K562 (cell line): Measurements from ENCODE around the gene IQSEC3. TPM values are rescaled to one million over a fixed set of nuclear protein-coding genes. Genes with fewer than 3 reads are reported as not detected.

Experiments
- ATAC-seq: fragments of 200-7000 bp; cut with Tn5 transposase; 3 replicates; pipeline ENCODE4 v1.9.1; 2020; ENCODE audit warnings: moderate library complexity
- BruUV-seq: library from RNA; stranded (reverse); fragments of 400-500 nt; replicated peaks from 2 replicates; lab custom pipeline; 2021; lab: Mats Ljungman, UMichigan
- CTCF ChIA-PET: fragments of 300-600 bp; formaldehyde crosslinking; extraction: SDS; loops from one replicate; lab custom pipeline; 2021; ENCODE audit warnings: low intra/inter-chr PET ratio; lab: Yijun Ruan, JAX
- POLR2A ChIA-PET: fragments of 300-600, 350-650 bp; sonication (Branson Sonifier 250); formaldehyde crosslinking; extraction: SDS; loops from one replicate; lab custom pipeline; 2021; ENCODE audit warnings: antibody characterized with exemption, inconsistent platforms; lab: Yijun Ruan, JAX
- DNase-seq, 4 experiments: peaks; one replicate each; pipeline versions ENCODE4 v3.0.0 to v3.0.0-alpha.2; 2011 to 2018; ENCODE audit warnings: low spot score in 3 of 4, mixed read lengths in 3 of 4; ENCODE audit errors: extremely low read depth in 1 of 4
- FAIRE-seq: peaks from 2 replicates; lab custom pipeline; 2011; peaks lifted over from hg19 to GRCh38; lab: Jason Lieb, UNC
- H2AFZ ChIP-seq: 2 replicates; pipeline ENCODE4 v1.6.0; 2011; ENCODE audit warnings: low read depth, low read length, control low read depth, inconsistent platforms
- H3K27ac ChIP-seq: fragments of 200-600 bp; 3 replicates; pipeline ENCODE4 v1.8.0; 2011; ENCODE audit warnings: low read depth, mild to moderate bottlenecking, control low read depth, inconsistent platforms, low read length, moderate library complexity, mixed read lengths; ENCODE audit errors: extremely low read depth
- H3K27me3 ChIP-seq, 2 experiments: fragments of 300-600 bp in 1 of 2; 2 replicates in 1 of 2; 3 replicates in 1 of 2; pipeline versions ENCODE4 v1.6.0 to v1.8.0; 2011; ENCODE audit warnings: inconsistent platforms in 2 of 2, low read length in 2 of 2, mild to moderate bottlenecking in 1 of 2, mixed read lengths in 1 of 2, moderate library complexity in 1 of 2; ENCODE audit not compliant: control insufficient read depth in 2 of 2, insufficient read depth in 2 of 2
- H3K36me3 ChIP-seq: fragments of 300-600 bp; 3 replicates; pipeline ENCODE4 v1.8.0; 2011; ENCODE audit warnings: mild to moderate bottlenecking, low read length, inconsistent platforms; ENCODE audit not compliant: control insufficient read depth, insufficient read depth
- H3K4me1 ChIP-seq, 2 experiments: fragments of 200-600 bp in 1 of 2; replicated peaks in 1 of 2; 2 replicates in 1 of 2; 3 replicates in 1 of 2; pipeline versions ENCODE4 v1.5.1 to v1.8.0; 2011; ENCODE audit warnings: inconsistent platforms in 2 of 2, low read length in 2 of 2, mild to moderate bottlenecking in 1 of 2, mixed read lengths in 1 of 2, moderate library complexity in 1 of 2; ENCODE audit not compliant: control insufficient read depth in 2 of 2, insufficient read depth in 2 of 2
- H3K4me2 ChIP-seq: 2 replicates; pipeline ENCODE4 v1.6.1; 2011; ENCODE audit warnings: low read length, control low read depth, inconsistent platforms, mixed read lengths; ENCODE audit not compliant: insufficient read depth
- H3K4me3 ChIP-seq: fragments of 200-600 bp; sonication (generic), shearing (Covaris generic); 2 replicates; pipeline ENCODE4 v1.5.1; 2016; ENCODE audit warnings: control low read depth, inconsistent platforms
- H3K79me2 ChIP-seq: fragments of 200-600 bp; 3 replicates; pipeline ENCODE4 v1.8.0; 2011; ENCODE audit warnings: low read length, inconsistent platforms; ENCODE audit not compliant: control insufficient read depth, insufficient read depth
- H3K9ac ChIP-seq, 2 experiments: 2 replicates each; pipeline versions ENCODE4 v1.6.0 to v1.6.1; 2011; ENCODE audit warnings: low read depth in 2 of 2, low read length in 2 of 2, control low read depth in 1 of 2, inconsistent platforms in 1 of 2, mild to moderate bottlenecking in 1 of 2, mixed read lengths in 1 of 2; ENCODE audit not compliant: insufficient read depth in 1 of 2
- H3K9me1 ChIP-seq: one replicate; pipeline ENCODE4 v1.6.0; 2011; ENCODE audit warnings: inconsistent platforms, mild to moderate bottlenecking, low read length, moderate library complexity; ENCODE audit not compliant: control insufficient read depth, insufficient read depth
- H3K9me3 ChIP-seq: replicated peaks from 2 replicates; pipeline ENCODE4 v1.5.1; 2011; ENCODE audit warnings: low read depth, low read length, inconsistent platforms; ENCODE audit not compliant: control insufficient read depth, insufficient read depth
- H4K20me1 ChIP-seq: replicated peaks from 2 replicates; pipeline ENCODE4 v1.6.1; 2011; ENCODE audit warnings: low read length, inconsistent platforms, mixed read lengths; ENCODE audit not compliant: control insufficient read depth, insufficient read depth
- LCOR ChIP-seq: sonication (generic); formaldehyde crosslinking; IDR thresholded peaks from 2 replicates; pipeline ENCODE4 v1.8.0; 2022; ENCODE audit warnings: mild to moderate bottlenecking, missing genetic modification reagents
- MED1 ChIP-seq: sonication (generic); formaldehyde crosslinking; IDR thresholded peaks from 2 replicates; pipeline ENCODE4 v1.8.1; 2023; ENCODE audit warnings: missing genetic modification reagents, borderline replicate concordance
- MYNN ChIP-seq, 2 experiments: sonication (generic); formaldehyde crosslinking in 1 of 2; IDR thresholded peaks; 2 replicates each; pipeline versions ENCODE4 v1.5.0 to v1.6.1; 2016 to 2020; ENCODE audit warnings: antibody characterized with exemption in 1 of 2, missing genetic modification reagents in 1 of 2
- POLR2AphosphoS2 ChIP-seq: IDR thresholded peaks from 2 replicates; pipeline ENCODE4 v1.6.1; 2012; ENCODE audit warnings: low read length, improper control_type of control experiment
- TEAD4 ChIP-seq, 2 experiments: sonication (generic) in 1 of 2; formaldehyde crosslinking in 1 of 2; IDR thresholded peaks; 2 replicates each; pipeline versions ENCODE4 v1.6.1 to v1.8.0; 2012 to 2022; ENCODE audit warnings: borderline replicate concordance in 1 of 2, inconsistent platforms in 1 of 2, low read length in 1 of 2, mild to moderate bottlenecking in 1 of 2, missing genetic modification reagents in 1 of 2
- THAP7 ChIP-seq: fragments of 250-450 bp; sonication (Bioruptor Pico); IDR thresholded peaks from 2 replicates; pipeline ENCODE4 v1.5.0; 2021
- ZNF12 ChIP-seq: sonication (generic); formaldehyde crosslinking; IDR thresholded peaks from 2 replicates; pipeline ENCODE4 v1.4.0; 2020; ENCODE audit warnings: mild to moderate bottlenecking, missing genetic modification reagents
- ZNF121 ChIP-seq: sonication (generic); formaldehyde crosslinking; conservative IDR thresholded peaks from 2 replicates; pipeline ENCODE4 v1.8.0; 2022; ENCODE audit warnings: missing genetic modification reagents
- WGBS: fragments of 100-300 bp; shearing (Covaris generic); methylation state at CpG from one replicate; pipeline ENCODE4 v1.1.6; 2016; ENCODE audit warnings: low coverage, mixed read lengths; ENCODE audit not compliant: insufficient coverage; ENCODE audit errors: missing lambda C conversion rate; 5-methylcytosine and 5-hydroxymethylcytosine counted together
- in situ Hi-C: fragments of 300-500 bp; cut with MboI; formaldehyde crosslinking; loops from 4 replicates; pipeline ENCODE4 v1.15.0; 2018; ENCODE audit warnings: inconsistent platforms, mixed read lengths
- intact Hi-C: fragments of 100-400 bp; cut with micrococcal nuclease; formaldehyde crosslinking; loops from 2 replicates; pipeline ENCODE4 v1.14.2; 2022
- polyA plus RNA-seq, 8 experiments: library from polyadenylated mRNA; depleted of rRNA in 4 of 8; stranded (reverse) in 5 of 8; unstranded in 3 of 8; fragments of >200 nt; fragmentation: Nextera tagmentation in 2 of 8; fragmentation: Illumina TruSeq in 1 of 8; extraction: Ambion mirVana in 2 of 8; extraction: Trizol in 1 of 8; gene quantifications; 2 replicates each; pipeline versions ENCODE4 v1.2.1 to v1.2.3, GENCODE V29; 2011 to 2014; ENCODE audit warnings: inconsistent platforms in 1 of 8, missing spikeins in 1 of 8
- total RNA-seq, 7 experiments: library from RNA; depleted of rRNA in 6 of 7; stranded (reverse); fragments of >200 nt in 6 of 7; fragmentation: Illumina TruSeq in 2 of 7; extraction: Trizol in 2 of 7; gene quantifications; 2 replicates each; pipeline versions ENCODE4 v1.2.1 to v1.2.3, GENCODE V29; 2011 to 2021; ENCODE audit warnings: low replicate concordance in 1 of 7
- TF ChIP-seq, protein P1 (sequence below): fragments of 450-650 bp; IDR thresholded peaks from 2 replicates; pipeline ENCODE4 v1.6.1; 2017; ENCODE audit warnings: antibody characterized with exemption, mild to moderate bottlenecking

Gene IQSEC3
- total and polyA plus RNA-seq, 9 of the 15 experiments (the other 6 are each of a cell fraction or from before 2014, with no cell fraction given), result under 0.01 to 0.25 (median 0.08) TPM; not detected in 3

- TF ChIP-seq, protein P1, sequence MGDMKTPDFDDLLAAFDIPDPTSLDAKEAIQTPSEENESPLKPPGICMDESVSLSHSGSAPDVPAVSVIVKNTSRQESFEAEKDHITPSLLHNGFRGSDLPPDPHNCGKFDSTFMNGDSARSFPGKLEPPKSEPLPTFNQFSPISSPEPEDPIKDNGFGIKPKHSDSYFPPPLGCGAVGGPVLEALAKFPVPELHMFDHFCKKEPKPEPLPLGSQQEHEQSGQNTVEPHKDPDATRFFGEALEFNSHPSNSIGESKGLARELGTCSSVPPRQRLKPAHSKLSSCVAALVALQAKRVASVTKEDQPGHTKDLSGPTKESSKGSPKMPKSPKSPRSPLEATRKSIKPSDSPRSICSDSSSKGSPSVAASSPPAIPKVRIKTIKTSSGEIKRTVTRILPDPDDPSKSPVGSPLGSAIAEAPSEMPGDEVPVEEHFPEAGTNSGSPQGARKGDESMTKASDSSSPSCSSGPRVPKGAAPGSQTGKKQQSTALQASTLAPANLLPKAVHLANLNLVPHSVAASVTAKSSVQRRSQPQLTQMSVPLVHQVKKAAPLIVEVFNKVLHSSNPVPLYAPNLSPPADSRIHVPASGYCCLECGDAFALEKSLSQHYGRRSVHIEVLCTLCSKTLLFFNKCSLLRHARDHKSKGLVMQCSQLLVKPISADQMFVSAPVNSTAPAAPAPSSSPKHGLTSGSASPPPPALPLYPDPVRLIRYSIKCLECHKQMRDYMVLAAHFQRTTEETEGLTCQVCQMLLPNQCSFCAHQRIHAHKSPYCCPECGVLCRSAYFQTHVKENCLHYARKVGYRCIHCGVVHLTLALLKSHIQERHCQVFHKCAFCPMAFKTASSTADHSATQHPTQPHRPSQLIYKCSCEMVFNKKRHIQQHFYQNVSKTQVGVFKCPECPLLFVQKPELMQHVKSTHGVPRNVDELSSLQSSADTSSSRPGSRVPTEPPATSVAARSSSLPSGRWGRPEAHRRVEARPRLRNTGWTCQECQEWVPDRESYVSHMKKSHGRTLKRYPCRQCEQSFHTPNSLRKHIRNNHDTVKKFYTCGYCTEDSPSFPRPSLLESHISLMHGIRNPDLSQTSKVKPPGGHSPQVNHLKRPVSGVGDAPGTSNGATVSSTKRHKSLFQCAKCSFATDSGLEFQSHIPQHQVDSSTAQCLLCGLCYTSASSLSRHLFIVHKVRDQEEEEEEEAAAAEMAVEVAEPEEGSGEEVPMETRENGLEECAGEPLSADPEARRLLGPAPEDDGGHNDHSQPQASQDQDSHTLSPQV, result no peak
- TF ChIP-seq MED1 (CRISPR knock-in tag) (no peak), MYNN (IDR thresholded peaks at IDR 0.05) (no peak), MYNN (CRISPR knock-in tag; IDR thresholded peaks at IDR 0.05) (no peak)
Observed at GRCh38 chr12:202081-202731, 135.6 kb downstream of the IQSEC3 start (continued).

DNA sequence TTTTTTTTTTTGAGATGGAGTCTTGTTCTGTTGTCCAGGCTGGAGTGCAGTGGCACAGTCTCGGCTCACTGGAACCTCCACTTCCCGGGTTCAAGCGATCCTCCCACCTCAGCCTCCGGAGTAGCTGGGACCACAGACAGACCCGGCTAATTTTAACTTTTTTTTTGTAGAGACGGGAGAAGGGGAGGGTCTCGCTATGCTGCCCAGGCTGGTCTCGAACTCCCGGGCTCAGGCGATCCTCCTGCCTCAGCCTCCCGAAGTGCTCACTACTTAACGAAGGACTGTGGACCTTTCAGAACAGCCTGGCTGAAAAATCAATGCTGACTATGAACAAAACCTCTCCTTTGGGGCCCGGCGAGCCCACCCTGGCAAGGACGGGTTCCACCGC is 136.5 kb downstream of the IQSEC3 start:
- Histone ChIP-seq H3K36me3 (no peaks in the 10 kb centered on the region), H3K9me3 (no peaks in the 10 kb centered on the region), H3K27me3 (peaks cover 22 to 61% of the 10 kb centered on the region in 2 experiments), H3K9ac (no peak overlapping the region), H3K4me2 (peak overlapping the region; percentile 11; the same call in 1 of the 2 replicates), H3K79me2 (no peaks in the 10 kb centered on the region), H2AFZ (no peak overlapping the region), H3K4me3 (peak overlapping the region; percentile 33), H3K4me1 (peaks cover 2 to 12% of the 10 kb centered on the region in 2 experiments; a peak in 4 of 5 replicates), H3K27ac (no peak overlapping the region), H3K9me1 (no peaks in the 10 kb centered on the region), H4K20me1 (0 out of 2 replicates have a peak, but pooled peaks cover 6% of the 10 kb centered on the region)
- CTCF ChIA-PET, result no interaction called here
- FAIRE-seq (no peak), DNase-seq (no peak), ATAC-seq (no peak)
- POLR2A ChIA-PET, result no interaction called here
- BruUV-seq, result no TSS peak
- TF ChIP-seq POLR2AphosphoS2 (no peak), THAP7 (CRISPR knock-in tag) (no peak), ZNF12 (CRISPR knock-in tag) (no peak), LCOR (CRISPR knock-in tag) (no peak), ZNF121 (peak; percentile 58), TEAD4 (IDR thresholded peaks at IDR 0.05; ENCODE audit: low read length) (no peak), TEAD4 (CRISPR knock-in tag; IDR thresholded peaks at IDR 0.05; ENCODE audit: borderline replicate concordance) (no peak)
- WGBS, result 20% methylated on average over 7 of the region's 16 CpGs
- intact Hi-C loops (no loop called here), in situ Hi-C loops (no loop called here)
